GM21717 (cell line): Measurements from ENCODE around the gene DACT2.
"Not testable (repeated sequence)": the region's sequence is repeated elsewhere in the genome, so short reads cannot be mapped to it uniquely, and the experiment has no call there.

Experiments used
- ATAC-seq: cut with Tn5 transposase; IDR thresholded peaks from one replicate; pipeline ENCODE4 v1.9.1; 2021; ENCODE audit warnings: mild to moderate bottlenecking, moderate library complexity; ENCODE audit not compliant: unreplicated experiment

DACT2 gene

GRCh38 chr6:168304752-168305015, 14.9 kb downstream of the DACT2 start:
- no peak for ATAC-seq

- ATAC-seq, result no peak
Observed at GRCh38 chr6:168303982-168304751, 15.4 kb downstream of the DACT2 start.

- ATAC-seq, result no peak
Observed at GRCh38 chr6:168302534-168302933, 17.0 kb downstream of the DACT2 start.

- no peak for ATAC-seq
Observed at GRCh38 chr6:168301648-168302398, 17.8 kb downstream of the DACT2 start.

GRCh38 chr6:168300975-168301647, 18.5 kb downstream of the DACT2 start:
- no peak for ATAC-seq

- no peak for ATAC-seq
Observed at GRCh38 chr6:168299541-168300511, 19.8 kb downstream of the DACT2 start.

GRCh38 chr6:168297643-168298042, 21.9 kb downstream of the DACT2 start:
- no peak for ATAC-seq

GRCh38 chr6:168294901-168295300, 24.7 kb downstream of the DACT2 start:
- ATAC-seq, result no peak

- ATAC-seq, result no peak
Observed at GRCh38 chr6:168293636-168294530, 25.7 kb downstream of the DACT2 start.

GRCh38 chr6:168292826-168293225, 26.8 kb downstream of the DACT2 start:
- ATAC-seq, result no peak

GRCh38 chr6:168291450-168291849, 28.1 kb downstream of the DACT2 start:
- no peak for ATAC-seq

- ATAC-seq, result no peak
Observed at GRCh38 chr6:168290095-168290494, 29.5 kb downstream of the DACT2 start.

- no peak for ATAC-seq
Observed at GRCh38 chr6:168289571-168289962, 30.0 kb downstream of the DACT2 start.

- ATAC-seq, result no peak
Observed at GRCh38 chr6:168288781-168289570, 30.6 kb downstream of the DACT2 start.

GRCh38 chr6:168287460-168287859, 32.1 kb downstream of the DACT2 start:
- not testable (repeated sequence) for ATAC-seq

- ATAC-seq, result not testable (repeated sequence)
Observed at GRCh38 chr6:168286771-168287446, 32.7 kb downstream of the DACT2 start.

GRCh38 chr6:168286116-168286515, 33.5 kb downstream of the DACT2 start:
- ATAC-seq, result no peak

GRCh38 chr6:168285456-168285855, 34.1 kb downstream of the DACT2 start:
- ATAC-seq, result no peak
